ENCODE measurements around the gene FBXO47.

- TF ChIP-seq CTCF (tag by site-specific recombination; IDR thresholded peaks at IDR 0.05) (no peak), SP2 (tag by site-specific recombination; IDR thresholded peaks at IDR 0.05) (no peak), ZNF175 (tag by site-specific recombination; IDR thresholded peaks at IDR 0.05) (no peak), ZNF274 (IDR thresholded peaks at IDR 0.05; ENCODE audit: low read length) (no peak), ZNF274 (tag by site-specific recombination; IDR thresholded peaks at IDR 0.05; ENCODE audit: borderline replicate concordance) (no peak), ZNF629 (tag by site-specific recombination; IDR thresholded peaks at IDR 0.05) (no peak), KLF1 (tag by site-specific recombination; IDR thresholded peaks at IDR 0.05) (no peak), SP3 (tag by site-specific recombination; IDR thresholded peaks at IDR 0.05) (no peak), KLF10 (tag by site-specific recombination; IDR thresholded peaks at IDR 0.05) (no peak)
These were observed 68.9 kb downstream of the FBXO47 start for GRCh38 chr17:38898291-38898679.

Measured in HEK293 (cell line).